ENCODE measurements around the gene NLGN3.

DNA sequence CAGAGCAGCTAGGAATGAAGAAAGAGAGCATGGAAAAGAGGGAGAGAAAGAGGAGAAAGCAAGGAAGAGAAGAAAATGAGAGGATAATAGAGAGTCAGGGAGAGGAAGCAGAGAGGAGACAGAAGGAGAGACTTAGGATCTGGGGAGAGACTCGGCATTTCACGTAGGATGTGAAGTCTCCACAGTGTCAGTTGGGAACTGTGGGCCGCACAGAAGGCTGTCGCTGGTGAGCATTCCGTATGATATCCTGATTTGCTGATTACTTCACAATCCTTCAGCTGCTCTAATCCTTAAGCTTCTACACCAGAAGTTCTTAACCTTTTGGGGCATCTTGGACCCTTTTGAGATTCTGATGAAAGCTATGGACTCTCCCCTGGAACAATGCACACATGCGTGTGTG, 14.0 kb downstream of the NLGN3 start:
- TF ChIP-seq, protein P1, sequence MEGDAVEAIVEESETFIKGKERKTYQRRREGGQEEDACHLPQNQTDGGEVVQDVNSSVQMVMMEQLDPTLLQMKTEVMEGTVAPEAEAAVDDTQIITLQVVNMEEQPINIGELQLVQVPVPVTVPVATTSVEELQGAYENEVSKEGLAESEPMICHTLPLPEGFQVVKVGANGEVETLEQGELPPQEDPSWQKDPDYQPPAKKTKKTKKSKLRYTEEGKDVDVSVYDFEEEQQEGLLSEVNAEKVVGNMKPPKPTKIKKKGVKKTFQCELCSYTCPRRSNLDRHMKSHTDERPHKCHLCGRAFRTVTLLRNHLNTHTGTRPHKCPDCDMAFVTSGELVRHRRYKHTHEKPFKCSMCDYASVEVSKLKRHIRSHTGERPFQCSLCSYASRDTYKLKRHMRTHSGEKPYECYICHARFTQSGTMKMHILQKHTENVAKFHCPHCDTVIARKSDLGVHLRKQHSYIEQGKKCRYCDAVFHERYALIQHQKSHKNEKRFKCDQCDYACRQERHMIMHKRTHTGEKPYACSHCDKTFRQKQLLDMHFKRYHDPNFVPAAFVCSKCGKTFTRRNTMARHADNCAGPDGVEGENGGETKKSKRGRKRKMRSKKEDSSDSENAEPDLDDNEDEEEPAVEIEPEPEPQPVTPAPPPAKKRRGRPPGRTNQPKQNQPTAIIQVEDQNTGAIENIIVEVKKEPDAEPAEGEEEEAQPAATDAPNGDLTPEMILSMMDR (IDR thresholded peaks at IDR 0.05): no peak
- no peak for TF ChIP-seq POLR2A (IDR thresholded peaks at IDR 0.05)
